ENCODE data around the gene DEPDC5.

DEPDC5 gene

GRCh38 chr22:31895411-31896123 lies 141.7 kb downstream of the DEPDC5 start:
- no peak for TF ChIP-seq CTCF (conservative IDR thresholded peaks at IDR 0.05; ENCODE audit: low read depth, low read length)

GRCh38 chr22:31896472-31896871 lies 142.7 kb downstream of the DEPDC5 start:
- no peak for TF ChIP-seq CTCF (conservative IDR thresholded peaks at IDR 0.05; ENCODE audit: low read depth, low read length)
- no peak for DNase-seq (ENCODE audit: low read depth)
- no peak overlapping the region for H3K4me3 ChIP-seq (ENCODE audit: low read length)

More at GRCh38 chr22:31895411-31896123, 141.7 kb downstream of the DEPDC5 start:
- DNase-seq (ENCODE audit: low read depth), result no peak
- no peak overlapping the region for H3K4me3 ChIP-seq (ENCODE audit: low read length)

GRCh38 chr22:31897842-31898805 lies 144.3 kb downstream of the DEPDC5 start:
- TF ChIP-seq CTCF (conservative IDR thresholded peaks at IDR 0.05; ENCODE audit: low read depth, low read length), result no peak
- no peak overlapping the region for H3K4me3 ChIP-seq (ENCODE audit: low read length)
- DNase-seq (ENCODE audit: low read depth), result no peak

GRCh38 chr22:31898926-31899325 lies 145.1 kb downstream of the DEPDC5 start:
- no peak for TF ChIP-seq CTCF (conservative IDR thresholded peaks at IDR 0.05; ENCODE audit: low read depth, low read length)
- H3K4me3 ChIP-seq (ENCODE audit: low read length), result no peak overlapping the region
- DNase-seq (ENCODE audit: low read depth), result no peak

GRCh38 chr22:31899669-31900068 lies 145.8 kb downstream of the DEPDC5 start:
- DNase-seq (ENCODE audit: low read depth), result no peak
- H3K4me3 ChIP-seq (ENCODE audit: low read length), result no peak overlapping the region
- no peak for TF ChIP-seq CTCF (conservative IDR thresholded peaks at IDR 0.05; ENCODE audit: low read depth, low read length)

GRCh38 chr22:31901388-31902137 lies 147.7 kb downstream of the DEPDC5 start:
- no peak for TF ChIP-seq CTCF (conservative IDR thresholded peaks at IDR 0.05; ENCODE audit: low read depth, low read length)
- H3K4me3 ChIP-seq (ENCODE audit: low read length), result no peak overlapping the region
- DNase-seq (ENCODE audit: low read depth), result no peak

All from retinal pigment epithelial cell (primary cell).